Measurements from ENCODE around the gene ZWILCH.

- no peak for TF ChIP-seq CTCF (IDR thresholded peaks at IDR 0.05)
- TF ChIP-seq EP300 (IDR thresholded peaks at IDR 0.05): no peak
- TF ChIP-seq POLR2A (IDR thresholded peaks at IDR 0.05): no peak
Measured at GRCh38 chr15:66565141-66565641, 60.1 kb downstream of the ZWILCH start.
